HL-60 (cell line): Measurements from ENCODE around the gene MKLN1.

ENCODE experiments used
- DNase-seq, 2 experiments: peaks; one replicate each; pipeline ENCODE4 v3.0.0-alpha.2; 2010 to 2020; ENCODE audit warnings: low read depth in 1 of 2, low spot score in 1 of 2
- H3K27ac ChIP-seq: fragments of 250-450 bp; sonication (Bioruptor Pico); replicated peaks from 2 replicates; pipeline ENCODE4 v1.5.1; 2020; ENCODE audit warnings: mild to moderate bottlenecking, moderate library complexity
- H3K27me3 ChIP-seq: fragments of 250-450 bp; sonication (Bioruptor Pico); 2 replicates; pipeline ENCODE4 v1.5.1; 2021; ENCODE audit warnings: mild to moderate bottlenecking, moderate library complexity; ENCODE audit not compliant: insufficient read depth, poor library complexity, severe bottlenecking
- H3K4me3 ChIP-seq: replicated peaks from 2 replicates; pipeline ENCODE4 v1.5.1; 2011; ENCODE audit warnings: mild to moderate bottlenecking, control low read depth, low read length; ENCODE audit not compliant: insufficient read depth
- GABPA ChIP-seq: IDR thresholded peaks from 2 replicates; pipeline ENCODE4 v1.6.1; 2012; ENCODE audit warnings: low read depth
- POLR2AphosphoS5 ChIP-seq: IDR thresholded peaks from 2 replicates; pipeline ENCODE4 v1.6.1; 2012; ENCODE audit warnings: low read depth
- SPI1 ChIP-seq: IDR thresholded peaks from 2 replicates; pipeline ENCODE4 v1.6.1; 2012; ENCODE audit warnings: low read depth, mild to moderate bottlenecking, borderline replicate concordance
- TF ChIP-seq, protein P1 (sequence below): IDR thresholded peaks from 2 replicates; pipeline ENCODE4 v1.6.1; 2012; ENCODE audit warnings: low read depth; ENCODE audit not compliant: insufficient replicate concordance
- TF ChIP-seq, protein P2 (sequence below): IDR thresholded peaks from one replicate; pipeline ENCODE4 v1.5.1; 2011; ENCODE audit warnings: low read length, control low read depth, inconsistent platforms; ENCODE audit not compliant: insufficient read depth

The MKLN1 gene

DNA sequence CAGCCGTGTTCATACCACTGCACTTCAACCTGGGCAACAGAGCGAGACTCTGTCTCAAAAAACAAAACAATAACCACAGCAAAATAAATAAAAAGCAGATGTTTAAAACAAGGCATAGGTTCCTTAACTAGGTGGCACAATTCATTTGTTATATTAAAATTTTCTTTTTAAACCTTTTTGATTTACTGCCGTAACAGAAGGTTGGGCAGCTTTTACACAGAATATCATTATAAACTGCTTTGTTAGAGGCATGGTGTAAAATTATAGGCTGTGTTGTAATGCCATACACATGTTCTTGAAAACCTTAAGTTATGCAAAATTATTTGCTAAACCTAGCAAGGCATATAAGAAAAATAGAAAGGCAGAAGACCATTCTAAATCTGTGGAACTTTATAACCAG lies 84.4 kb downstream of the MKLN1 start:
- no peak for DNase-seq
- TF ChIP-seq, protein P1, sequence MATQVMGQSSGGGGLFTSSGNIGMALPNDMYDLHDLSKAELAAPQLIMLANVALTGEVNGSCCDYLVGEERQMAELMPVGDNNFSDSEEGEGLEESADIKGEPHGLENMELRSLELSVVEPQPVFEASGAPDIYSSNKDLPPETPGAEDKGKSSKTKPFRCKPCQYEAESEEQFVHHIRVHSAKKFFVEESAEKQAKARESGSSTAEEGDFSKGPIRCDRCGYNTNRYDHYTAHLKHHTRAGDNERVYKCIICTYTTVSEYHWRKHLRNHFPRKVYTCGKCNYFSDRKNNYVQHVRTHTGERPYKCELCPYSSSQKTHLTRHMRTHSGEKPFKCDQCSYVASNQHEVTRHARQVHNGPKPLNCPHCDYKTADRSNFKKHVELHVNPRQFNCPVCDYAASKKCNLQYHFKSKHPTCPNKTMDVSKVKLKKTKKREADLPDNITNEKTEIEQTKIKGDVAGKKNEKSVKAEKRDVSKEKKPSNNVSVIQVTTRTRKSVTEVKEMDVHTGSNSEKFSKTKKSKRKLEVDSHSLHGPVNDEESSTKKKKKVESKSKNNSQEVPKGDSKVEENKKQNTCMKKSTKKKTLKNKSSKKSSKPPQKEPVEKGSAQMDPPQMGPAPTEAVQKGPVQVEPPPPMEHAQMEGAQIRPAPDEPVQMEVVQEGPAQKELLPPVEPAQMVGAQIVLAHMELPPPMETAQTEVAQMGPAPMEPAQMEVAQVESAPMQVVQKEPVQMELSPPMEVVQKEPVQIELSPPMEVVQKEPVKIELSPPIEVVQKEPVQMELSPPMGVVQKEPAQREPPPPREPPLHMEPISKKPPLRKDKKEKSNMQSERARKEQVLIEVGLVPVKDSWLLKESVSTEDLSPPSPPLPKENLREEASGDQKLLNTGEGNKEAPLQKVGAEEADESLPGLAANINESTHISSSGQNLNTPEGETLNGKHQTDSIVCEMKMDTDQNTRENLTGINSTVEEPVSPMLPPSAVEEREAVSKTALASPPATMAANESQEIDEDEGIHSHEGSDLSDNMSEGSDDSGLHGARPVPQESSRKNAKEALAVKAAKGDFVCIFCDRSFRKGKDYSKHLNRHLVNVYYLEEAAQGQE: no peak
- no peak for TF ChIP-seq SPI1
- TF ChIP-seq, protein P2, sequence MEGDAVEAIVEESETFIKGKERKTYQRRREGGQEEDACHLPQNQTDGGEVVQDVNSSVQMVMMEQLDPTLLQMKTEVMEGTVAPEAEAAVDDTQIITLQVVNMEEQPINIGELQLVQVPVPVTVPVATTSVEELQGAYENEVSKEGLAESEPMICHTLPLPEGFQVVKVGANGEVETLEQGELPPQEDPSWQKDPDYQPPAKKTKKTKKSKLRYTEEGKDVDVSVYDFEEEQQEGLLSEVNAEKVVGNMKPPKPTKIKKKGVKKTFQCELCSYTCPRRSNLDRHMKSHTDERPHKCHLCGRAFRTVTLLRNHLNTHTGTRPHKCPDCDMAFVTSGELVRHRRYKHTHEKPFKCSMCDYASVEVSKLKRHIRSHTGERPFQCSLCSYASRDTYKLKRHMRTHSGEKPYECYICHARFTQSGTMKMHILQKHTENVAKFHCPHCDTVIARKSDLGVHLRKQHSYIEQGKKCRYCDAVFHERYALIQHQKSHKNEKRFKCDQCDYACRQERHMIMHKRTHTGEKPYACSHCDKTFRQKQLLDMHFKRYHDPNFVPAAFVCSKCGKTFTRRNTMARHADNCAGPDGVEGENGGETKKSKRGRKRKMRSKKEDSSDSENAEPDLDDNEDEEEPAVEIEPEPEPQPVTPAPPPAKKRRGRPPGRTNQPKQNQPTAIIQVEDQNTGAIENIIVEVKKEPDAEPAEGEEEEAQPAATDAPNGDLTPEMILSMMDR: no peak
- Histone ChIP-seq H3K4me3 (no peak overlapping the region), H3K27ac (no peak overlapping the region), H3K27me3 (no peaks in the 10 kb centered on the region)

DNA sequence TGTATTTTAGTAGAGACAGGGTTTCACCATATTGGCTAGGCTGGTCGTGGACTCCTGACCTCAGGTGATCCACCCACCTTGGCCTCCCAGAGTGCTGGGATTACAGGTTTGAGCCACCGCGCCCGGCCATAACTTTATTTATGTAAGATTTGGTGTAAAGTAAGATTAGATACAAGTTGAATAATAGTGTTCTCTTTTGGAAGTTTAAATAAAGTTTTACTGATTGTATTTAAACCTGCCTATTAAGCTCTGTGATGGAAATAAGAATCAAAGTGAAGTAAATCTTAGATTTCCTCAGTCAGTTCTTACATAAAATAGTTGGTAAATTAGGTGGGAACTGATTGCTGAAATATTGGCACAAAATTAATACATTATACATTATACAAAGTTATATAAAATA lies 86.0 kb downstream of the MKLN1 start:
- no peak for DNase-seq
- TF ChIP-seq POLR2AphosphoS5 (no peak), GABPA (no peak), SPI1 (no peak)
- TF ChIP-seq, protein P2: no peak
- Histone ChIP-seq H3K27ac (no peak overlapping the region), H3K4me3 (no peak overlapping the region), H3K27me3 (no peaks in the 10 kb centered on the region)

DNA sequence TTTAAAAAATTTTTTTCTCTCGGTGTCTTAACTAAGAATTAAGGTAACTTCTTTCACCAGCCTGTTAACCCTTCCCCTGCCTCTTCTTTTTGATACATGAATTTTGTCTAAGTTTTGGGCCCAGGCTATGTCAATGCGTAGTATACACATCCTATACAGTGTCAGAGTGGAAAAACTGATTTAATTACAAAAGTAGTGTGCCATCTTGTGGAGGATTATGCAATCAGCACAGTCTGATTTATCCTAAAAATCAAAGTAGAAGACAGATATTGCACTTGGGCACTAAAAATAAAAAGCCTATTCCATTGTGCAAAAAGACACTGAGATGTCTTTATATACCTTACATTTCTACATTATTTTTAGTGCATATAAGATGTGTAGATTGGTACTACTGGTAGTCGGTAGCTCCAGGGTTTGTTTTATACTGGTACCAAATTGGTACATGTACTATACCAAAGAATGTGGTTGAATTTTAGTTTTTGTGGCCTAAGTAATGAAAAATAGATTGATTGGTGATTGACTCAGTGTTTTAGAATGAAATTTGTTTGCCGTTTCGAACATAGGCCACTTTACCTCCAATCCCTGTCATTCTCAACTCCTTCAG lies 96.6 kb downstream of the MKLN1 start:
- DNase-seq: peak in 1 of 2 experiments; percentile 16

More for the DNA sequence above, 96.6 kb downstream of the MKLN1 start:
- H3K27me3 ChIP-seq: no peaks in the 10 kb centered on the region
- H3K4me3 ChIP-seq: no peak overlapping the region
- no peak overlapping the region for H3K27ac ChIP-seq
- TF ChIP-seq, protein P1: no peak
- TF ChIP-seq, protein P2: peak; percentile 9
- TF ChIP-seq SPI1: no peak
- no peak for TF ChIP-seq POLR2AphosphoS5
